Right renal cortex interstitium (tissue), 3 donors: Measurements from ENCODE around the gene CHMP3. TPM values are rescaled to one million over a fixed set of nuclear protein-coding genes. Genes with fewer than 3 reads are reported as not detected.
"Not testable (repeated sequence)": the region's sequence is repeated elsewhere in the genome, so short reads cannot be mapped to it uniquely, and the experiment has no call there.

Source experiments
- DNase-seq, 3 donors: peaks; one replicate each; pipeline ENCODE4 v3.0.0-alpha.2; 2013; ENCODE audit warnings: low read depth in 3 of 3, low spot score in 2 of 3
- polyA plus RNA-seq, 3 donors: library from polyadenylated mRNA; unstranded; fragments of 120-200 nt; gene quantifications; one replicate each; pipeline ENCODE4 v1.2.1, GENCODE V29; 2013; ENCODE audit not compliant: insufficient read length in 3 of 3

The CHMP3 gene
- polyA plus RNA-seq, 3 donors = 158 to 162 (median 160) TPM

DNA sequence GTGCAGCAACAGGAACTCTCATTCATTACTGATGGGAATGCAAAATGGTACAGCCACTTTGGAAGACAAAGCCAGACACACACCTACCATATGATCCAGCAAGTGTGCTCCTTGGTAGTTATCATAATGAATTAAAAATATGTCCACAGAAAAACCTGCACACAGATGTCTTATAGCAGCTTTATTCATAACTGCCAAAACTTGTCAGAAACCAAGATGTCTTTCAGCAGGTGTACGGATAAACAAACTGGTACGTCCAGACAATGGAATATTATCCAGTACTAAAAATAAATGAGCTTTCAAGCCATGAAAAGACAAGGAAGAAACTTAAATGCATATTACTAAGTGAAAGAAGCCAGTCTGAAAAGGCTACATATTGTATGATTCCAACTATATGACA is 50.4 kb downstream of the CHMP3 start:
- no peak for DNase-seq

DNA sequence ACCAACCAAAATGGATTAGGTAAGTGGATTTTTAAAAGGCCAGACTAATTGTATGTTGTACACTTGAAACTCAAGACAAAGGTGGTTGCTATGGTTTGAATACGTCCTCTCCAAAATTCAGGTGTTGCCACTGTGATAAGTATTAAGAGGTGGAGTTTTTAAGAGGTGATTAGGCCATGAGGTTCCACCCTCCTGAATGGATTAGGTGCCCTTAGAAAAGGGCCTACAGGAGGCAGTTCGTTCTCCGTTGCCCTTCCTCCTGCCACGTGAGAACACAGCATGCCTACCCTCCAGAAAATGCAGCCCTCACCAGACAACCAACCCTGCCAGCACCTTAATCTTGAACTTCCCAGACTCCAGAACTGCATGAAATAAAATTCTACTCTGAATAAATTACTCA is 51.2 kb downstream of the CHMP3 start:
- no peak for DNase-seq

DNA sequence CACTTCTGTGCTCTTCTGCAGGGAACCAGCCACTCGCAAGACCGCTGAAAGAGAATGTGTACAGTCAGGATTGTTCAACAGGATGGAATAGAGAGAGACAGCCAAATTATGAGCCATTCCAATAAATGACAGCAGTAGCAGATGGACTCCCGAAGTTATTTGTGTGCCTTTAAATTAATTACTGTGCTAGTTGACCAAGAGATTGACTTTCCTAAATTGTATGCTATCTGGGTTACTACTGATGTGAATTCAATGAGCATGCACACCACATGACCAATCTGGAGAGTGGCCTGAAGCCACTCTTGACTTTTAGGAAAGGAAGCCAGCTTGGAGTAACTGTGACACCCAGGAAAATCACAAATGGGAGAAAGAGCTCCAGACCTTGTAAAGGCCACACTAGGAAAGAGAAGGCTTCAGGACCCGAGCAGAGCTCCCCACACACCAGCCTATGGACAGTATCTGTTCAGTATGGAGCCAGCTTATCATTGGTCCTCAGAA is 52.8 kb downstream of the CHMP3 start:
- DNase-seq = no peak

DNA sequence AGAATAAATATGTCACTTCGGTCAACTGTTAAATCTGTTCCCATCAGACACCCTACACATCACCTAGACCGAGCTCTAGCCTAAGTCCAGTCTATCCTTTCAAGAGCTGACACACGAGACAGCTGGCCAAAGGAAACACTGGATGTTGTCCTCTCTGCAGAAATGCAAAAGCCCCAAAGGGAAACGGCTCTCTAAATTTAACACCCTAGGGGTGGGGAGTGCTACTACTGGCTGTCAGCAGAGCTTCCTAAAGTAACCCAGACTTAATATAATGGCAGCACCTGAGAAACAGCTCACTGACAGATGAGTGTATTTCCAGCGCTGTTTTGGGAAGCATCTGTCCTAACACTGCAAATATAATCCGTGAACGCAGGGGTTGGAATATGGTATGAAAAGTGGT is 55.6 kb downstream of the CHMP3 start:
- DNase-seq = no peak

DNA sequence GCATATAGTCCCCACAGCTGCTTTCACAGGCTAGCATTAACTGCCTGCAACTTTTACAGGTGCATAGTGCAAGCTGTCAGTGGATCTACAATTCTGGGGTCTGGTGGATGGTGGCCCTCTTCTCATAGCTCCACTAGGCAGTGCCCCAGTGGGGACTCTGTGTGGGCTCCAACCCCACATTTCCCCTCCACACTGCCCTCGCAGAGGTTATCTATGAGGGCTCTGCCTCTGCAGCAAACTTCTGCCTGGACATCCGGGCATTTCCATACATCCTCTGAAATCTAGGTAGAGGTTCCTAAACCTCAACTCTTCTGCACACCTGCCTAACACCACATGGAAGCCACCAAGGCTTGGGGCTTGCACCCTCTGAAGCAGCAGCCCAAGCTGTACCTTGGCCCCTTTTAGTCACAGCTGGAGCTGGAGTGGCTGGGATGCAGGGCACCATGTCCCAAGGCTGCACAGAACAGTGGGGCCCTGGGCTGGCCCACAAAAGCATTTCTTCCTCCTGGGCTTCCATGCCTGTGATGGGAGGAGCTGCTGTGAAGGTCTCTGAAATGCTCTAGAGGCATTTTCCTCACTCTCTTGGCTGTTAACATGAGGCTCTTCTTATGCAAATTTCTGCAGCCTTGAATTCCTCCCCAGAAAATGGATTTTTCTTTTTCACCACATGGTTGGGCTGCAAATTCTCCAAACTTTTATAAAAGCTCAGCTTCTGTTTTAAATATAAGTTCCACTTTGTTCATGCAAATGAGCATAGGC is 62.7 kb downstream of the CHMP3 start:
- DNase-seq = no peak

DNA sequence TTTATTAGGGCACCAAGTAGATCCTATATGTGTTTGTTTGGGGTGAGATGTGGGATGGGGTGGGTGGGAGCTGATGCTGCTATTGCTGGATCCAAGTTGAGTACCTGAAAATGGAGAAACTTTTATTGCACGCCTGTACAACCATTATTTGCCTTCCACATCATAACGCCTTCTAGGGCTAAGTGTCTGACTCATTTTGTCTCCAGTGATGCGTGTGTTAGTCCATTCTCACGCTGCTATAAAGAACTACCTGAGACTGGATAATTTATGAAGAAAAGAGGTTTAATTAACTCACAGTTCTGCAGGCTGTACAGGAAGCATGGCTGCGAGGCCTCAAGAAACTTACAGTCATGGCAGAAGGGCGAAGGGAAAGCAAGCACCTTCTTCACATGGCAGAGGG is 63.9 kb downstream of the CHMP3 start:
- DNase-seq = no peak

DNA sequence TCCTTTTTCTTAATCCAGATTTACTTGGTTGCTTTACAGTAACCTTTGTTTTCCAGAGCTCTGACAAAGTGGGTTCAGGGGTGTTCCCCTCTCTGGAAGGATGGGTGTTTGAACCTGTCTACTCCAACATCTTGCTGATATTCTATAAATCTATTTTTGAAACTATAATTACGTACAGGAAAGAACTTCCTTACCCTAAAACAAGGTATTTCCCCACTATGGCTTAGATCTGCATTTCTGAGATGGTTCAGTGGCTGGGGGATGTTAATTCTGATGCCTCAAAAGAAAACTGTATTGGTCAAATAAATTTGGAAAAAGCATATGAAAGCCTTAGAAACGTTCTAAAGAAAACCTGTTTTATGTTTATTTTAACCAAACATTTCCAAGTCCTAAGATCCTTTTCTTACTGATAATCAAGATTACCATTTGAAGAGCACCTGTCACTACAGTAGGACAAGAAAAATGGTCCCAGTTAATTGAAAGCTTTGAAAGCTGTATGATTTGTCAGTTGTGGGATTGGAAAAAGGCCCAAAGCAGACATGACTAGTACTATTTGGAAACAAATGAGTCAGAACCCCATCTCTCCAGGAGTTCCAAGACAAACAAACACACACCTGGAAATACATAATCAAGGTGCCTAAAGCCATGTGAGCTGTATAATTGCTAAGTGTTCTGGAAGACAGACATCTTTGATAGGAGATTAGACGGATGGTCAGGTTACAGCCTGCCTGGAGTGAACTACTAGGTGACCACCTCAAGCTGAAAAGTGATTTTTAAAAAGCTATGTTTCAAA is 64.6 kb downstream of the CHMP3 start:
- no peak for DNase-seq

DNA sequence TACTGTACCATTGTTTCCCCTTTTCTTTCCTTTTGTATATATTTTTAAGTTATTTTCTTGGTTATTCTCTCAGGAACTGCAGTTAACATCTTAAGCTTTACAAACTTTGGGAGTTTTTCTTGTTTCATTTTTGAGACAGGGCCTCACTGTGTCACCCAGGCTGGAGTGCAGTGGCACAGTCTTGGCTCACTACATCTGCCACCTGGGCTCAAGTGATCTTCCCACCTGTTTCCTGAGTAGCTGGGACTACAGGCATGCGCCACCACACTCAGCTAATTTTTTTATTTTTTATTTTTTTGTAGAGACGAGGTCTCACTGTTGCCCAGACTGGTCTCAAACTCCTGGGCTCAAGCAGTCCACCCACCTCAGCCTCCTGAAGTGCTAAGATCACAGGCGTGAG is 66.9 kb downstream of the CHMP3 start:
- not testable (repeated sequence) for DNase-seq

DNA sequence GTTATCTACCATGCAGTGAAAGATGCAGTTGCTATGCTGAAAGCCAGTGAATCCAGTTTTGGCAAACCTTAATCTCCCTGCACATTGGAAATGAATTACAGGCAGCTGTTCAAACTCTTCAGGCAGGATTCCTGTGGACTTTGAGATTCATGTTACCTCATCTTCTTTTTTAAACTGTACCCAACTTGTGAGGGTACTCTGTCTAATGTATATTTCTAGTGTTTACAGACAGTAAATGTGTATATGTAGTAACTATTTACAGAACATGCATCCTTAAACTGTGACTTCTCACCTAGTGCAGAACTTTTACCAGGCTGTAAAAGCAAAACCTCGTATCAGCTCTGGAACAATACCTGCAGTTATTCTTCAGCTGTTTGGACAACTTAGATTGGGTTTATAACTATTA is 71.2 kb downstream of the CHMP3 start:
- DNase-seq = no peak

DNA sequence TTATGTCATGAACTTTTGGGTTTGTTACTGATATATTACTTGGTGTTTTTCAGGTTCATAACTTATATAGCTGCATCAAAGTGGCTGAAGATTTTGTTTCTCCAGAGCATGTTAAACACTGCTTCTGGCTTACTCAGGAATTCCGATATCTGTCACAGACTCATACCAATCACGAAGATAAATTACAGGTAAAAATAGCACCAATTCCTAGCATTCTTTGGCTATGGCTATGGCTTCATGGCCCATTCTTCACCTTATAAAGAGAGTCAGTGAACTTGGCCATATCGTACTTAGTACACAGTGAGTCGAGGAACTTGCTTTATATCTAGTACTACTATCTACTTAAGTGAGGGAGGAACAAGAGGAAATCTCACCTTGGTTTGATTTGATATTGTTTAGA is 72.2 kb downstream of the CHMP3 start:
- no peak for DNase-seq

DNA sequence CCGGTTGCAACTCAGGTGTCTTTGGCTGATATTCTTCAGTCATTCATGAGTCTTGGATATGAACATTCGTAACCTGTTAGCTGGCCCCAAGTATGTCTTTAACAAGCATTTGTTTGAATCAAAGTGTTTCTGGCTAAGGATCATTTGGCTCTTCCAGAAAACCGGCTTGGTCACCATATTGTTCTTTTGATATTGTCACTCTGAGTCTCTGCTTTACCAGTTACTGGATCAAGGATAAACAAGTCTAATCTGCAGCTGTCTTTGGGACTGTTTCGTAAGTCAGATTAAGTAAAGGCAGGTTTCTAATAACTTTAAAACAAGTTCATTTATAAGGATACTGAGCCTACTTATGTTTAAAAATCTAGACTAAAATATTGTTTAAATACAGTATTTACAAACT is 73.0 kb downstream of the CHMP3 start:
- no peak for DNase-seq

DNA sequence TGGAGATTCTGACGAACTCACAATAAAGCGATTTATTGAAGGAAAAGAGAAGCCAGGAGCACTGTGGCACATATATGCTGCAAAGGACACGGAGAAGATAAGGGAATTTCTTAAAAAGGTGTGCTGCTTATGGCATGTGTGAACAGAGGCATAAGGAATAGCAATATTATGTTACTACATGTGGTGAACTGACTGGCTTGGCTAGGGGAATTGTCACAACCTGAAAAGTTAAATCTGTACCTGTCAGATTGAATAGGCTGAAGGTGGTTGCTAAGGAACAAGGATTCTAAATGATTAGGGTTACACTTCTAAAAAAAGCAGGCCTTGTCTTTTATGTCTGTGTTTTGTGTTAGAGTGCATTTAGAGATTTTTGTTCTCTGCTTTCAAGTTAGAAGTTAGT is 73.7 kb downstream of the CHMP3 start:
- no peak for DNase-seq

DNA sequence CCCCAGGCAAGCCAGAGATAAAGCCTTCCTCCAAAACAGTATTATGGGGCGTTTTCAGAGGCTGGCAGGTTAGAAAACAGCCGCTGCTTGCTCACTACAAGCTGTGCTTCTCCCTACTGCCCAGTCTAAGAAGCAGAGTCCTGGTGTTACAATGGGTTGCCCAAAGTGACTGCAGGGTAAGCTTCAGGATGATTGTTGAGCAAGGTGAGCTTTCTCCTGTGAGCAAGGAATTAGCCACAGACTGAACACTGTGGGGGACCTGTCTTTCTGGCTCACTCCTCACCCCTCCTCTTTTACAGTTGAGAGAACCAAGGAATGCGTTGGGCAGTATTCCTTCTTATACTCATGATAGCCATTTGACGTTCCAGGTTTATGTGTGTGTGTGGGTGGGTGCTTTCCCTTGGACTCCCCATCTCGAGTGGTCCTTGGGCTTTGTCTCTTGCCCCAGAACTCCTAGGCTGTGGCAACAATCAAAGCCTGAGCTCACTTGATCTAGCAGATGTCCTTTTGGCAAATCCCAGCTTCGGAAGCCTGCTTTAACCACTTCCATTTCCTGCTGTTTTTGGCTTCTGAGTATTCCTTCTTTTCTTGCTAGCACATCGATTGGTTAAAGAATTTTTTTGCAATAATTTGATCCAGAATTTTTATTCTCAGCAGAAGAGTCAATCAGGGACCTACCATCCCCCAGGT is 74.5 kb downstream of the CHMP3 start:
- DNase-seq = no peak

DNA sequence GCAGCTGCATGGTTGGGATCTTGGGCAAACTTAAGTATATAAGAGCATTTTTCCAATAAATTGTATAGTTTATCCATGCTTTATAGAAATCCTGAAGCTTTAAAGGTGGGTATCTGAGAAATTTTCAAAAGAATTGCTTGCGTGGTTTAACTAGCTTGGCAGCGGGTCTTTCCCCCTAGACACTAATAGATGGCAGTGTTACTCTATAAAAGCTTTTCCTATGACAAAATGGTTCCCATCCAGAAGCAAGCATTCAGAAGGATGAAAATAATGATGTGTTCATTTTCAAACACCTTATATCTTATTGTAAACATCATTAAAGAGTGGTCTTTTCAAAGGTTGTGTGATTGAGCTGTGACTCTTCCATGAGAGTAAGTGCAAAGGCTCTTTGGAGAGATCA is 76.2 kb downstream of the CHMP3 start:
- DNase-seq = no peak

DNA sequence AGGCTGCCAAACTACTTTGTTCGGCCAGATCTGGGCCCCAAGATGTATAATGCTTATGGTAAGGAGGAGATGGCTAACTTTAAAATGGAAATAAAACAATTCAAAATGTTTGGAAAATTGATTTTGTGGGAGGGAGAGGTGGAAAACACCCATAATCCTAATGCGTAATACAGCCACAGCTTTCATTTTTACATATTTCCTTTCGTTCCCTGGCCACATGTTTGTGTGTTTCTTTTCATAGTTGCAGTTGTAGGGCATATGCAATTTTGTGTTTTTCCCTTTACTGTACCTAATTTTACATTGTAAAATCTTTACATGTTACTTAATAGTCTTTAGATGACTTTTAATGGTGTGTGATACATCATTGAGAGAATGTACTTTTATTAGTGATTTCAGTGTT is 77.4 kb downstream of the CHMP3 start:
- DNase-seq = no peak

DNA sequence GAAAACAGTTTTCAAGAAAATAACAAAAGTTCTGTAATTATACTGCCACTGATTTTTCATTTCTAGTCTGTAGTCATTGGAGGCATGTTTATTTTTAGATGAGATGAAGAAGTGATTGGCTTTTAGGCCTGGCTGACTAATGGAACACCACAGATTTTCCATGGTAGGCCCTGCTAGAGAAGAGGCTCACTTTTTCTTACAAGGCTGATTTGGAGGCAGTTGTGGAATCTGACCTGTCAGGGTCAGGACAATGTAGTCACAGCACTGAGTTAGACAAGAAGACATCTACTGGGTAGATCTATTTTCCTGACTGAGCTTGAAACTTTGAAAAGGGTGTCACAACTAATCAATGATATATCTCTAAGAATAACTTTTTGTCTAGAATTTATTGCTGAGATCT is 78.1 kb downstream of the CHMP3 start:
- no peak for DNase-seq

DNA sequence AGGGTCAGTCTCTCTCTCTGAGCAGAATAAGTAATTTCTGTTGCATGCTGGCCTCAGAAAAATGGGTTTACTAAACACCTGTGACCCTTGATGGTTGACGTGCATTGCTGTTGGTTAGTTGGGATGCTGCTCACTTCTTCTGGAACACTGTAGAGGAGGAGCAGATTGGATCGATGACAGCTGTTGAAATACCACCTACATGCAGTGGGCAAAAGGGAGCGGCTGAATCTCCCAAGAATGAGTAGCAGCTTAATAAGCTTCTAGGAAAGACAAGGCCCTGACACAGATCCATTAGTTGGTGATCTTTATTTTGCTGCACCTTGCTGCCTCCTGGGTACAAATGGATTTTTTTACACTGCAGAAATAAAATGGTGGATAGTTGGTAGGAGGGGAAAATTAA is 78.9 kb downstream of the CHMP3 start:
- no peak for DNase-seq

DNA sequence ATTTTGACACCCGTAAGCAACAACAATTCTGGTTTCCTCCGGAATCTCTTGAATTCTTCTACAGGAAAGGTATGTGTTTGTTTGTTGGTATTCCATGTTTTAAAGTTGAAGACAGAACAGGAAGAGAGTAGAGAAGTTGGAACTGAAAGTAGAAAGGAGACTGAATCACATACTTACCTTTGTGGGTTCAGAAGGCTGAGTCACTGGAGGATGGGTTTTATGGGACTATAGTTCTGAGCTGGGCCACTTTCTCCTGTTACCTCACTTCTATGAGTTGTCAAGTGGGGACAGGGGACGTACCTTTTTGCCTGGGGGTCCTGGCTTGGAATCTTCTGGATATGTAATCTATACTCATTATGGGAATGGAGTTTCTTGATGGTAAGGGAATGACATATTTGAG is 81.2 kb downstream of the CHMP3 start:
- no peak for DNase-seq

DNA sequence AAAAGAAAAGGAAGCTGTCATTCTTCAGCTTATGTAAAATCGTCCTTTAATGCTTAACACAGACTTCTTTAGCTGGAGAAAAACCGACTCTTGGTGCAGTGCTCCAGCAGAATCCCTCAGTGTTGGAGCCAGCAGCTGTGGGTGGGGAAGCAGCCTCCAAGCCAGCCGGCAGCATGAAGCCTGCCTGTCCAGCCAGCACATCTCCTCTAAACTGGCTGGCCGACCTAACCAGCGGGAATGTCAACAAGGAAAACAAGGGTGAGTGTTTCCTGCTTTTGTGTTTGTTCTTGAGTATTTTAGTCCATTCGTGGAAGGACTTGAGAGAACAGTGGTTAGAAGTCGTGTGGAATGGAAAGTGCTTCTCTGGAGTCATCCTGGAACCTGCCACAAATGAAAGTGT is 83.1 kb downstream of the CHMP3 start:
- no peak for DNase-seq

DNA sequence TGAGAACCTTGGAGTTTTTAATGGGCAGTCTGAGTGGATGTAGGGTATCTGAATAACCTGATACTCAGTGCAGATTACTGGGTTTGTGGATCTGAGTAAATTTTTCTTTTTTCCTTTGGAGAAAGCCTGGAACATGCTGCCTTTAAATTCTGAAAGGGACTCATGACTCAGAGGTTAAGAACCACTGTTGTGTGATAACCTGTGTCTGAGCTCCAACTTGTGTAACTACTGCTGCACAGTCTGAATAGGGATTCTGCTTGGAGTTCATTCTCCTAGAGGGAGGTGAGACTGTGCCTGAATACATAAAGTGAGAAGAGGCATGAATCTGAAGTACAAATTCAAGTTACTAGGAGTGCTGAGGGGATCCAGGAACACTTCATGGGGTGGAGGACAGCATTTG is 85.9 kb downstream of the CHMP3 start:
- no peak for DNase-seq

DNA sequence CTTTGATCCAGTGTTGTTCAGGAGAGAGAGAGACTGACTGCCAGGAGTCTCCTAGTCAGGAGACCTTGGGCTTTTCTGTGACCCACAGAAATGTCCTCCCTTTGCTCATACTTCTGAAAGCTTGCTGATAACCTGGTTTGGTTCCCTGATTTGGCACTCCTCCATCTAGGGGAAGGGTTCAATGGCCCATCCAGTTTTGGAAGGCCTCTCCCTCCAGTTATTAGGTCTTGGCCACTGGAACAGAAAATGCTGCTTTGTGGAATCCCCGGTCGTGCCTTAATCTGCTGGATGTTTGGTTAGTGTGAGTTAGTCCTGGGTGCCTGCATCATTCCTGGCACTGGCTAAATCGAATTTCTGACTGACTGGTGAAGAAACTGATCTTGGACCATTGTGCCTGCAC is 86.3 kb downstream of the CHMP3 start:
- DNase-seq = no peak

DNA sequence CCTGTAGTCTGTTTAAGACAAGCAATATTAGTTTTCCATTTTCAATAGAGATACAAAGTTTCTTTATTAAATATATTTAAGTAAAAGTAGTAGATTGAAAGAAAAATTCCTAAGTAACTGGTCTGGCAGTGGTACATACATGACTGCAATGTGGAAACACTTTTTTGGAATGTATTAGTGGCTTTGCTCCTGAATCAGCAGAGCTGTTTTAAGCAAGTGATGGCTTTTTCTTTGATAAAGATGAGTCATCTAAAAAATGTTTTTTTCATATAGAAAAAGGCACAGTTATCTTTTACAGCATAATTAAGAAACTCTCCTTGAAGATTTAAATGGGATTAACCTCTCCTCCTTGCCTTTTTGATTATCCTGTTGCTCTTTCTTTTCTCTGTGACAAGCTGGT is 87.2 kb downstream of the CHMP3 start:
- no peak for DNase-seq
